OCI-M2 (cell line): ENCODE measurements around the gene SYAP1.
"Not testable (repeated sequence)": the region's sequence is repeated elsewhere in the genome, so short reads cannot be mapped to it uniquely, and the experiment has no call there.

Experiments
- DNase-seq: peaks from one replicate; lab custom pipeline; 2025; ENCODE audit not compliant: unreplicated experiment; lab: John Stamatoyannopoulos, UW

Gene SYAP1

GRCh38 chrX:16719334-16720084 lies at the start of gene SYAP1:
Gene SYAP1 (plus strand): TSS chrX:16719612. CDS start chrX:16719725, 113 bp downstream.
- peak; percentile 85 for DNase-seq

GRCh38 chrX:16671005-16671404 lies 48.4 kb upstream of the SYAP1 start:
- peak; percentile 8 for DNase-seq

GRCh38 chrX:16678689-16679088 lies 40.7 kb upstream of the SYAP1 start:
- DNase-seq: no peak

- DNase-seq: no peak
Observed at GRCh38 chrX:16683007-16683664, 36.3 kb upstream of the SYAP1 start.

- DNase-seq: no peak
Observed at GRCh38 chrX:16687514-16687913, 31.9 kb upstream of the SYAP1 start.

GRCh38 chrX:16695079-16695676 lies 24.2 kb upstream of the SYAP1 start:
- DNase-seq: no peak

- no peak for DNase-seq
Observed at GRCh38 chrX:16696956-16697355, 22.5 kb upstream of the SYAP1 start.

GRCh38 chrX:16699389-16699788 lies 20.0 kb upstream of the SYAP1 start:
- DNase-seq: no peak

- no peak for DNase-seq
Observed at GRCh38 chrX:16700734-16701133, 18.7 kb upstream of the SYAP1 start.

- DNase-seq: no peak
Observed at GRCh38 chrX:16702700-16703599, 16.5 kb upstream of the SYAP1 start.

GRCh38 chrX:16705370-16705769 lies 14.0 kb upstream of the SYAP1 start:
- DNase-seq: no peak

GRCh38 chrX:16708016-16708415 lies 11.4 kb upstream of the SYAP1 start:
- no peak for DNase-seq

GRCh38 chrX:16711219-16711811 lies 8.1 kb upstream of the SYAP1 start:
- no peak for DNase-seq

GRCh38 chrX:16711893-16712547 lies 7.4 kb upstream of the SYAP1 start:
- DNase-seq: no peak

GRCh38 chrX:16712548-16713155 lies 6.8 kb upstream of the SYAP1 start, which contains the start of gene CTPS2:
Gene CTPS2 (minus strand): TSS chrX:16712669. CDS start chrX:16702902, 9,767 bp downstream.
- no peak for DNase-seq

GRCh38 chrX:16714504-16714903 lies 4.9 kb upstream of the SYAP1 start:
- DNase-seq: no peak

- DNase-seq: not testable (repeated sequence)
Observed at GRCh38 chrX:16715638-16716037, 3.8 kb upstream of the SYAP1 start.

- not testable (repeated sequence) for DNase-seq
Observed at GRCh38 chrX:16716451-16716850, 3.0 kb upstream of the SYAP1 start.

- DNase-seq: no peak
Observed at GRCh38 chrX:16718824-16719333, 533 bp upstream of the SYAP1 start.
